ENCODE results near the gene ATL3.
A peak's percentile ranks its signal among the peaks of the same experiment; 100 is the strongest.

GRCh38 chr11:63639199-63639832 lies 31.9 kb downstream of the ATL3 start:
- TF ChIP-seq POLR2A (IDR thresholded peaks at IDR 0.05; ENCODE audit: low read depth, low read length), result no peak
- TF ChIP-seq CTCF (IDR thresholded peaks at IDR 0.05; ENCODE audit: extremely low read depth in 1 of 2, insufficient read depth in 1 of 2, low read depth in 1 of 2, low read length in 2 of 2), result peak; percentile 12 to 16
- TF ChIP-seq EZH2 (IDR thresholded peaks at IDR 0.05; ENCODE audit: borderline replicate concordance, low read depth, low read length, severe bottlenecking), result no peak
- no peak for TF ChIP-seq POLR2AphosphoS5 (IDR thresholded peaks at IDR 0.05; ENCODE audit: insufficient read depth, low read depth, low read length)
- no peak for TF ChIP-seq JUN (IDR thresholded peaks at IDR 0.05; ENCODE audit: borderline replicate concordance, insufficient read depth, insufficient read length, low read depth)
- TF ChIP-seq MYC (IDR thresholded peaks at IDR 0.05; ENCODE audit: low read depth, low read length), result no peak
- no peak for TF ChIP-seq GATA2 (IDR thresholded peaks at IDR 0.05; ENCODE audit: insufficient read depth, insufficient read length, low read depth, low read length)
- no peak for TF ChIP-seq MAX (IDR thresholded peaks at IDR 0.05; ENCODE audit: insufficient read depth, insufficient read length)

Data from endothelial cell of umbilical vein (primary cell).